RWPE1 (cell line): ENCODE measurements around the gene AMER2.

Experiments
- CTCF ChIA-PET: fragments of 350-600 bp; sonication (Branson Sonifier 250); formaldehyde crosslinking; extraction: SDS; loops from one replicate; lab custom pipeline; 2021; lab: Yijun Ruan, JAX
- POLR2A ChIA-PET: fragments of 400-600 bp; formaldehyde crosslinking; extraction: SDS; loops from one replicate; lab custom pipeline; 2020; ENCODE audit warnings: antibody characterized with exemption; ENCODE audit not compliant: low non-redundant PET; lab: Yijun Ruan, JAX
- DNase-seq: peaks from one replicate; pipeline ENCODE4 v3.0.0; 2012; ENCODE audit warnings: low spot score
- H3K27ac ChIP-seq: fragments of 450-650 bp; 2 replicates; pipeline ENCODE4 v1.5.1; 2017
- TF ChIP-seq, protein P1 (sequence below): fragments of 450-650 bp; conservative IDR thresholded peaks from 2 replicates; pipeline ENCODE4 v1.5.1; 2017; ENCODE audit warnings: low read depth, mild to moderate bottlenecking

Gene AMER2

GRCh38 chr13:25137788-25138115 lies 34.3 kb downstream of the AMER2 start:
- ChIA-PET POLR2A (no interaction called here), CTCF (no interaction called here)
- H3K27ac ChIP-seq: no peak overlapping the region
- TF ChIP-seq, protein P1, sequence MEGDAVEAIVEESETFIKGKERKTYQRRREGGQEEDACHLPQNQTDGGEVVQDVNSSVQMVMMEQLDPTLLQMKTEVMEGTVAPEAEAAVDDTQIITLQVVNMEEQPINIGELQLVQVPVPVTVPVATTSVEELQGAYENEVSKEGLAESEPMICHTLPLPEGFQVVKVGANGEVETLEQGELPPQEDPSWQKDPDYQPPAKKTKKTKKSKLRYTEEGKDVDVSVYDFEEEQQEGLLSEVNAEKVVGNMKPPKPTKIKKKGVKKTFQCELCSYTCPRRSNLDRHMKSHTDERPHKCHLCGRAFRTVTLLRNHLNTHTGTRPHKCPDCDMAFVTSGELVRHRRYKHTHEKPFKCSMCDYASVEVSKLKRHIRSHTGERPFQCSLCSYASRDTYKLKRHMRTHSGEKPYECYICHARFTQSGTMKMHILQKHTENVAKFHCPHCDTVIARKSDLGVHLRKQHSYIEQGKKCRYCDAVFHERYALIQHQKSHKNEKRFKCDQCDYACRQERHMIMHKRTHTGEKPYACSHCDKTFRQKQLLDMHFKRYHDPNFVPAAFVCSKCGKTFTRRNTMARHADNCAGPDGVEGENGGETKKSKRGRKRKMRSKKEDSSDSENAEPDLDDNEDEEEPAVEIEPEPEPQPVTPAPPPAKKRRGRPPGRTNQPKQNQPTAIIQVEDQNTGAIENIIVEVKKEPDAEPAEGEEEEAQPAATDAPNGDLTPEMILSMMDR: no peak
- no peak for DNase-seq

DNA sequence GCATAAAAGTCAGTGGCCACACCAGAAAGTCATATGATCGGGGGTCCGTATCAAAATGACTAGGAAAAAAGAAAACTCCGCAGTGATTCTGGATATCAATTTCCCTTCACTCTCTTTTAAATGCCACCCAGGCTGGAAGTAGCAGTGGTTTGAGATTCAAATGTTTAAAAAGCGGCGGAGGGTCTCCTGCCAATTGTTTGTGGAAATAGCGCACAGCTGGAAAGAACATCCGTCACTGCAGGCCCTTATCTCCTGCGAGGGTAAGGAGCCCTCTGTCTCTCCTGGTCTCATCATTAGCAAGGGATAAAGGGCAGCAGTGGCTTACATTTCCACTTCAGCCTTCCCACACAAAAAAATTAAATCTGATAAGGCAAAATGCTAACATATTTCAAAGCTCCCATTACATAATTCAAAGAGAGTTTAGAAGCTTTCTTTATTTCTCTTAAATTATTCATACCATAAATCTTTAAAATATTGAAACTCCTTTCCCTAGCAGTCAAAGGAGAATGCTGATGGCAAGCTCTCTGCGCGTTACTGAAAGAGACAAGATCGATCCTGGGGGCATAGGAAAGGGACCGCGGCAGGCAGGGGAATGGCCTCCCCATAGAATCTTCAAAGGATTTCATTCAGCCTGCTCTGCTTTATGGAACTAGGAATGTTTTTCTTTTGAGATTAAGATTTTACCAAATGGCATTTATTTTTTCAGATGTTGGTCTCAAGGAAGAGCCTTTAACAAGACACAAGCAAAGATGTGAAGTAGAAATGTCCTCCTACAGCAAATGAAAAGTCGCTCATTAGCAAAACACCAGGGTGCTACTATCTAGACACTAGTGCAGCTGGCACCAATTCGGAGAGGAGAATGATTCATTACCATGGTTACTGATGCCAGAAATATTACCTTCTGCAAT lies 35.0 kb downstream of the AMER2 start:
- DNase-seq: no peak
- TF ChIP-seq, protein P1: no peak
- H3K27ac ChIP-seq: no peak overlapping the region
- ChIA-PET CTCF (no interaction called here), POLR2A (no interaction called here)

DNA sequence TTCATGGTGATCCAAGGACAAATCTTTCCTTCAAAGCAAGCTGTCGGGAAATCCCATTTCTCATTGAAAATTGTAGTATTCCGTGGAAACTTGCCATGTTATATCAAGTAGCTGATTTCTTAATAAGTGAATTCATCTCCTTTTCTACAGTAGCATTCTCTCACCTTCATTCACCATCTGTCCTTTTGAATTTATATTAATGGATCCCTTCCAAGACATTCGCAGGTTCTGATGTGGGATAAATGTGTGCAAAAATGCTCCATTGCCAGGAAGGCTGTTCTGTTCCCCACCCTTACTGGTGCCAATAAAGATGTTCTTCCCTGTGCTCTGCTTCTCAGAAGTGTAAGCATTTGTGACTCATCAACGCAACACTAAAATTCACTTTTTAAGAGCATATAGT lies 36.2 kb downstream of the AMER2 start:
- CTCF ChIA-PET: interaction anchor here (0.6 kb wide), 1 partner anchor 442 kb away, joined by 3 read pairs; no protein-coding TSS in a partner anchor
- TF ChIP-seq, protein P1: no peak
- POLR2A ChIA-PET: no interaction called here
- no peak for DNase-seq
- no peak overlapping the region for H3K27ac ChIP-seq

- POLR2A ChIA-PET: no interaction called here
- H3K27ac ChIP-seq: no peak overlapping the region
- TF ChIP-seq, protein P1: no peak
- CTCF ChIA-PET: no interaction called here
- no peak for DNase-seq
Observed at GRCh38 chr13:25132751-25133390, 39.2 kb downstream of the AMER2 start.

DNA sequence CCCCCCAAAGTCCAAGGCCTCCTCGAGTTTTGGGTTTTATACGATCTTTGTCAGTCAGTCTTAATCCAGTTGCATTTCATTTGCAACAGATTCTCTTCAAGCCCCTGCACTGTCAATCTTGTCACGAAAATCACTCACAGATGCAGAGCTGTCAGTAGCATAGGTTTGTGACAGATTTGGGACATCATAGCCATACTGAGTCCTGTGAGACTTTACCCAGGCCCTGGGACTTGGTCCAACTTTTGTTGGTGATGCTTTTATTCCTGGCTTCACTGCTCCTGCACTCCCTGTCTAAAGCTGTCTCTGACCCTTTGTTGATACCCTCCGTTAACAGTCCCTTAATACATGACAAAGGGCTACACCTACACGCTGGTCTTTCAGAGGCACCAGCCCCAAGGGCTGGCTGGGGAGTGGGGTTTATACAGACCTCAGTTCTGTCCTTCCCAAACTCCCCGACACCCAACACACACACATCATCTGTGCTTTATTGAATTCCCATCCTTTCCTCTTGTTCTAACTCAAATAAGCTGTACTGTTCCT lies 40.1 kb downstream of the AMER2 start:
- TF ChIP-seq, protein P1: no peak
- no peak overlapping the region for H3K27ac ChIP-seq
- ChIA-PET CTCF (interaction anchor here (0.6 kb wide), 1 partner anchor 22 kb away, joined by 4 read pairs; no protein-coding TSS in a partner anchor), POLR2A (no interaction called here)
- no peak for DNase-seq

- CTCF ChIA-PET: interaction anchor here (0.6 kb wide), 1 partner anchor 1658 kb away, joined by 3 read pairs; no protein-coding TSS in a partner anchor
- TF ChIP-seq, protein P1: no peak
- no peak overlapping the region for H3K27ac ChIP-seq
- no peak for DNase-seq
- POLR2A ChIA-PET: no interaction called here
Observed at GRCh38 chr13:25130944-25131343, 41.1 kb downstream of the AMER2 start.
